ENCODE measurements around the gene TALDO1.

The TALDO1 gene

GRCh38 chr11:762421-763072 is 15.3 kb downstream of the TALDO1 start:
- 0 out of 2 replicates have a peak, but pooled peaks cover 7% of the 10 kb centered on the region for H4K20me1 ChIP-seq (ENCODE audit: control insufficient read depth, insufficient read depth, low read depth, low read length)
- no peaks in the 10 kb centered on the region for H3K4me1 ChIP-seq (ENCODE audit: control insufficient read depth, low read length)
- TF ChIP-seq EZH2phosphoT487 (IDR thresholded peaks at IDR 0.05; ENCODE audit: borderline replicate concordance, low read length) (no peak), CTCF (IDR thresholded peaks at IDR 0.05; ENCODE audit: low read depth, low read length, poor library complexity, severe bottlenecking) (no peak)
- no peaks in the 10 kb centered on the region for H3K27me3 ChIP-seq (ENCODE audit: control insufficient read depth, low read length)
- no peaks in the 10 kb centered on the region for H3K9me3 ChIP-seq (ENCODE audit: control insufficient read depth, insufficient read depth, low read length)
- no peak overlapping the region for H3K27ac ChIP-seq (ENCODE audit: low read depth, low read length)
- H3K9me2 ChIP-seq (replicated peaks; ENCODE audit: control insufficient read depth, low read length) = no peaks in the 10 kb centered on the region
- H3K36me3 ChIP-seq (ENCODE audit: control insufficient read depth, low read length) = peaks cover 71% of the 10 kb centered on the region
- H3K4me3 ChIP-seq (ENCODE audit: low read length) = no peak overlapping the region
- no peak overlapping the region for H3K4me2 ChIP-seq (ENCODE audit: low read length)
- H3K79me2 ChIP-seq (ENCODE audit: control insufficient read depth, low read length) = no peaks in the 10 kb centered on the region; the same call in 1 of the 2 replicates
- H3F3A ChIP-seq (ENCODE audit: control insufficient read depth, insufficient read depth) = peaks cover 13% of the 10 kb centered on the region

DNA sequence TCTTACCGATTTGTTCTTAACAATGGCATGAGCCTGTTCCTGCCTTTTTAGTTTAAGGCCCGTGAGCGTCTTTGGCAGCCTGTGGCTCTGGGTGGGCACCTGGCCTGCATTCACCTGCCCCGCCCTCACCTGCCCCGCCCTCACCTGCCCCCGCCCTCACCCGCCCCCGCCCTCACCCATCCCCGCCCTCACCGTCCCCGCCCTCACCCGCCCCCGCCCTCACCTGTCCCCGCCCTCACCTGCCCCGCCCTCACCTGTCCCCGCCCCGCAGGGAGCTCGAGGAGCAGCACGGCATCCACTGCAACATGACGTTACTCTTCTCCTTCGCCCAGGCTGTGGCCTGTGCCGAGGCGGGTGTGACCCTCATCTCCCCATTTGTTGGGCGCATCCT is 15.8 kb downstream of the TALDO1 start:
- Histone ChIP-seq H3K27me3 (ENCODE audit: control insufficient read depth, low read length) (no peaks in the 10 kb centered on the region), H3F3A (ENCODE audit: control insufficient read depth, insufficient read depth) (peaks cover 13% of the 10 kb centered on the region), H4K20me1 (ENCODE audit: control insufficient read depth, insufficient read depth, low read depth, low read length) (0 out of 2 replicates have a peak, but pooled peaks cover 7% of the 10 kb centered on the region), H3K4me3 (ENCODE audit: low read length) (no peak overlapping the region), H3K9me2 (replicated peaks; ENCODE audit: control insufficient read depth, low read length) (no peaks in the 10 kb centered on the region), H3K9me3 (ENCODE audit: control insufficient read depth, insufficient read depth, low read length) (no peaks in the 10 kb centered on the region), H3K4me2 (ENCODE audit: low read length) (no peak overlapping the region), H3K36me3 (ENCODE audit: control insufficient read depth, low read length) (peaks cover 70% of the 10 kb centered on the region), H3K79me2 (ENCODE audit: control insufficient read depth, low read length) (no peaks in the 10 kb centered on the region; the same call in 1 of the 2 replicates), H3K4me1 (ENCODE audit: control insufficient read depth, low read length) (no peaks in the 10 kb centered on the region), H3K27ac (ENCODE audit: low read depth, low read length) (no peak overlapping the region)
- TF ChIP-seq CTCF (IDR thresholded peaks at IDR 0.05; ENCODE audit: low read depth, low read length, poor library complexity, severe bottlenecking) (no peak), EZH2phosphoT487 (IDR thresholded peaks at IDR 0.05; ENCODE audit: borderline replicate concordance, low read length) (no peak)

- TF ChIP-seq EZH2phosphoT487 (IDR thresholded peaks at IDR 0.05; ENCODE audit: borderline replicate concordance, low read length) (no peak), CTCF (IDR thresholded peaks at IDR 0.05; ENCODE audit: low read depth, low read length, poor library complexity, severe bottlenecking) (no peak)
- Histone ChIP-seq H3F3A (ENCODE audit: control insufficient read depth, insufficient read depth) (peaks cover 13% of the 10 kb centered on the region), H3K4me2 (ENCODE audit: low read length) (no peak overlapping the region), H3K9me3 (ENCODE audit: control insufficient read depth, insufficient read depth, low read length) (no peaks in the 10 kb centered on the region), H3K4me1 (ENCODE audit: control insufficient read depth, low read length) (no peaks in the 10 kb centered on the region), H3K36me3 (ENCODE audit: control insufficient read depth, low read length) (peaks cover 70% of the 10 kb centered on the region), H4K20me1 (ENCODE audit: control insufficient read depth, insufficient read depth, low read depth, low read length) (0 out of 2 replicates have a peak, but pooled peaks cover 7% of the 10 kb centered on the region), H3K9me2 (replicated peaks; ENCODE audit: control insufficient read depth, low read length) (no peaks in the 10 kb centered on the region), H3K27ac (ENCODE audit: low read depth, low read length) (no peak overlapping the region), H3K27me3 (ENCODE audit: control insufficient read depth, low read length) (no peaks in the 10 kb centered on the region), H3K4me3 (ENCODE audit: low read length) (no peak overlapping the region), H3K79me2 (ENCODE audit: control insufficient read depth, low read length) (no peaks in the 10 kb centered on the region; the same call in 1 of the 2 replicates)
Measured at GRCh38 chr11:763549-764321, 16.5 kb downstream of the TALDO1 start.

Data from DOHH2 (cell line).